RWPE2 (cell line): Measurements from ENCODE around the gene HEXD.
"Not testable (repeated sequence)": the region's sequence is repeated elsewhere in the genome, so short reads cannot be mapped to it uniquely, and the experiment has no call there.

Experiments
- ATAC-seq: fragments of 200-7000 bp; cut with Tn5 transposase; 3 replicates; pipeline ENCODE4 v1.9.1; 2021; ENCODE audit warnings: low read depth
- DNase-seq: peaks from one replicate; pipeline ENCODE4 v3.0.0-alpha.2; 2020; ENCODE audit warnings: low spot score
- H3K27ac ChIP-seq: fragments of 450-650 bp; 2 replicates; pipeline ENCODE4 v1.5.1; 2017; ENCODE audit warnings: mild to moderate bottlenecking; ENCODE audit not compliant: poor library complexity, severe bottlenecking
- H3K27me3 ChIP-seq: fragments of 250-450 bp; sonication (Bioruptor Pico); 2 replicates; pipeline ENCODE4 v1.5.1; 2021; ENCODE audit warnings: mild to moderate bottlenecking, moderate library complexity; ENCODE audit not compliant: insufficient read depth, poor library complexity, severe bottlenecking
- H3K36me3 ChIP-seq: fragments of 250-450 bp; sonication (Bioruptor Pico); 2 replicates; pipeline ENCODE4 v1.5.1; 2020; ENCODE audit warnings: low read depth, mild to moderate bottlenecking, moderate library complexity
- H3K4me1 ChIP-seq: fragments of 250-450 bp; sonication (Bioruptor Pico); 2 replicates; pipeline ENCODE4 v1.5.1; 2021; ENCODE audit warnings: mild to moderate bottlenecking, moderate library complexity; ENCODE audit not compliant: insufficient read depth, poor library complexity, severe bottlenecking
- H3K4me3 ChIP-seq: fragments of 250-450 bp; sonication (Bioruptor Pico); 2 replicates; pipeline ENCODE4 v1.5.1; 2021; ENCODE audit warnings: mild to moderate bottlenecking, moderate library complexity; ENCODE audit not compliant: severe bottlenecking
- H3K9me3 ChIP-seq: fragments of 250-450 bp; sonication (Bioruptor Pico); 2 replicates; pipeline ENCODE4 v1.5.1; 2021; ENCODE audit warnings: mild to moderate bottlenecking, moderate library complexity; ENCODE audit not compliant: severe bottlenecking
- CTCF ChIP-seq: fragments of 450-650 bp; IDR thresholded peaks from one replicate; pipeline ENCODE4 v1.5.1; 2017; ENCODE audit warnings: mild to moderate bottlenecking, moderate library complexity; ENCODE audit not compliant: poor library complexity, severe bottlenecking

Gene HEXD

GRCh38 chr17:82452162-82452561, 34.0 kb downstream of the HEXD start:
- no peaks in the 10 kb centered on the region for H3K36me3 ChIP-seq
- H3K27ac ChIP-seq: no peak overlapping the region
- no peaks in the 10 kb centered on the region for H3K9me3 ChIP-seq
- no peaks in the 10 kb centered on the region for H3K27me3 ChIP-seq
- H3K4me1 ChIP-seq: no peaks in the 10 kb centered on the region
- DNase-seq: no peak
- no peak for ATAC-seq
- no peak for TF ChIP-seq CTCF
- H3K4me3 ChIP-seq: no peak overlapping the region

- not testable (repeated sequence) for H3K4me3 ChIP-seq, H3K36me3 ChIP-seq, H3K27ac ChIP-seq, ATAC-seq, H3K9me3 ChIP-seq, H3K27me3 ChIP-seq, DNase-seq, H3K4me1 ChIP-seq
These were observed 35.0 kb downstream of the HEXD start for GRCh38 chr17:82453151-82453550.

GRCh38 chr17:82453706-82454105, 35.6 kb downstream of the HEXD start:
- H3K27me3 ChIP-seq, H3K36me3 ChIP-seq, ATAC-seq, H3K4me1 ChIP-seq, H3K4me3 ChIP-seq, H3K27ac ChIP-seq, DNase-seq, H3K9me3 ChIP-seq: not testable (repeated sequence)

GRCh38 chr17:82457073-82457928, 39.2 kb downstream of the HEXD start:
- DNase-seq (no peak), ATAC-seq (no peak)
- H3K27ac ChIP-seq: peak overlapping the region; percentile 87

GRCh38 chr17:82457929-82458178, 39.7 kb downstream of the HEXD start:
- H3K4me1 ChIP-seq: peaks cover 11% of the 10 kb centered on the region
- ATAC-seq: no peak
- peak overlapping the region; percentile 88 for H3K4me3 ChIP-seq
- no peaks in the 10 kb centered on the region for H3K27me3 ChIP-seq
- H3K36me3 ChIP-seq: peaks cover 16% of the 10 kb centered on the region
- H3K9me3 ChIP-seq: no peaks in the 10 kb centered on the region
- peak overlapping the region; percentile 87 for H3K27ac ChIP-seq
- no peak for TF ChIP-seq CTCF
- DNase-seq: no peak

More at GRCh38 chr17:82457073-82457928, 39.2 kb downstream of the HEXD start:
- H3K9me3 ChIP-seq: no peaks in the 10 kb centered on the region
- no peaks in the 10 kb centered on the region for H3K27me3 ChIP-seq
- TF ChIP-seq CTCF: no peak
- H3K36me3 ChIP-seq: peaks cover 16% of the 10 kb centered on the region
- H3K4me1 ChIP-seq: peaks cover 11% of the 10 kb centered on the region
- H3K4me3 ChIP-seq: peak overlapping the region; percentile 88
